Heart left ventricle (tissue), 11 donors: Measurements from ENCODE around the gene CDC42SE2. TPM values are rescaled to one million over a fixed set of nuclear protein-coding genes. Genes with fewer than 3 reads are reported as not detected.

Experiments
- polyA plus RNA-seq, 2 donors: library from polyadenylated mRNA; stranded (reverse); fragments of 200-250 nt; gene quantifications; one replicate each; pipeline ENCODE4 v1.2.3, GENCODE V29; 2013
- total RNA-seq, 9 donors: library from RNA; depleted of rRNA in 2 of 9; stranded (reverse); fragments of >200 nt in 2 of 9; fragmentation: NEBNext Ultra II Directional in 3 of 9; extraction: Animal tissue kit (Norgen Biotek cat#: 25700) in 3 of 9; gene quantifications; one replicate each; pipeline versions ENCODE4 v1.1.0 to v1.2.4, GENCODE V29; 2016 to 2023
- donor health status: ischemic (EF 13 %, LVEDD 7.1; RV severe dilation, severe dysfunction).
- donor health status: healthy with polysubstance abuse.
- donor health status: DM: no; HTN: yes; CAD: no.
- donor health status: DM: no; HTN: no; CAD: no.
- donor health status: ischemic (EF 25% LVEDD 5.7; RV mildly dilated, moderate dysfunction).
- donor health status: healthy.
- donor health status: DM: yes; HTN: yes; CAD: no.
- donor health status: PGD.
- donor health status: nonischemic (EF 23%, LVEDD 6.1; RV moderate dilation, normal function).

CDC42SE2 gene
- total and polyA plus RNA-seq, 11 donors: 4.8 to 29.2 (median 12.4) TPM

Other genes with a start within 250 kb of the CDC42SE2 start
- 100 to 1,000 TPM in 8 of 9 donors, 10 to 100 TPM in 1; 76.8 to 165 (median 148) TPM for gene HINT1, start 98.8 kb upstream of the CDC42SE2 start, total RNA-seq
- gene HINT1, start 98.8 kb upstream of the CDC42SE2 start, polyA plus RNA-seq: 100 to 1,000 TPM; 133 to 286 TPM
- 10 to 100 TPM; 11.8 to 27.1 (median 20.3) TPM for gene LYRM7, start 93.1 kb upstream of the CDC42SE2 start, total RNA-seq
- gene LYRM7, start 93.1 kb upstream of the CDC42SE2 start, polyA plus RNA-seq: 10 to 100 TPM; 11.9 to 14.0 TPM